Fibroblast of peridontal ligament (primary cell): ENCODE results near the gene RXRG.

ENCODE experiments used
- DNase-seq: peaks from one replicate; pipeline ENCODE4 v3.0.0-alpha.2; 2010; ENCODE audit errors: extremely low read depth

The RXRG gene

GRCh38 chr1:165409657-165410358 lies 35.1 kb downstream of the RXRG start:
- DNase-seq = no peak

GRCh38 chr1:165408518-165408917 lies 36.4 kb downstream of the RXRG start:
- peak; percentile 11 for DNase-seq

GRCh38 chr1:165407398-165407797 lies 37.5 kb downstream of the RXRG start:
- no peak for DNase-seq

- no peak for DNase-seq
Measured at GRCh38 chr1:165403835-165404482, 41.0 kb downstream of the RXRG start.

GRCh38 chr1:165402517-165403111 lies 42.3 kb downstream of the RXRG start:
- DNase-seq = no peak

GRCh38 chr1:165397944-165398343 lies 47.0 kb downstream of the RXRG start:
- DNase-seq = peak; percentile 46

GRCh38 chr1:165395901-165396300 lies 49.0 kb downstream of the RXRG start:
- DNase-seq = no peak

- no peak for DNase-seq
Measured at GRCh38 chr1:165395478-165395877, 49.4 kb downstream of the RXRG start.

- DNase-seq = peak; percentile 92
Measured at GRCh38 chr1:165392634-165393571, 52.0 kb downstream of the RXRG start.

GRCh38 chr1:165389609-165390008 lies 55.3 kb downstream of the RXRG start:
- no peak for DNase-seq

- DNase-seq = peak; percentile 23
Measured at GRCh38 chr1:165387961-165388360, 57.0 kb downstream of the RXRG start.

- DNase-seq = no peak
Measured at GRCh38 chr1:165387505-165387904, 57.4 kb downstream of the RXRG start.

GRCh38 chr1:165383599-165384405 lies 61.1 kb downstream of the RXRG start:
- DNase-seq = no peak

- DNase-seq = peak; percentile 24
Measured at GRCh38 chr1:165383067-165383466, 61.9 kb downstream of the RXRG start.

GRCh38 chr1:165381745-165382505 lies 63.0 kb downstream of the RXRG start:
- no peak for DNase-seq

GRCh38 chr1:165376811-165377311 lies 68.1 kb downstream of the RXRG start:
- DNase-seq = no peak

GRCh38 chr1:165376041-165376810 lies 68.7 kb downstream of the RXRG start:
- DNase-seq = peak; percentile 85

- DNase-seq = no peak
Measured at GRCh38 chr1:165375623-165376022, 69.3 kb downstream of the RXRG start.

- DNase-seq = no peak
Measured at GRCh38 chr1:165371588-165372225, 73.2 kb downstream of the RXRG start.
